Osteocyte (in vitro differentiated cells): ENCODE measurements around the gene ERMARD. TPM values are rescaled to one million over a fixed set of nuclear protein-coding genes. Genes with fewer than 3 reads are reported as not detected.

ENCODE experiments used
- DNase-seq: peaks from one replicate; pipeline ENCODE4 v3.0.0; 2021; ENCODE audit warnings: mixed read lengths; ENCODE audit not compliant: unreplicated experiment; ENCODE audit errors: extremely low spot score
- H3K27ac Mint-ChIP-seq: one replicate; pipeline ENCODE4 v1.8.0; 2021; ENCODE audit warnings: mild to moderate bottlenecking, mixed read lengths; ENCODE audit not compliant: unreplicated experiment
- H3K27me3 Mint-ChIP-seq: one replicate; pipeline ENCODE4 v1.8.0; 2021; ENCODE audit warnings: mixed read lengths; ENCODE audit not compliant: unreplicated experiment
- H3K36me3 Mint-ChIP-seq: one replicate; pipeline ENCODE4 v1.8.0; 2021; ENCODE audit warnings: mixed read lengths; ENCODE audit not compliant: unreplicated experiment
- H3K4me1 Mint-ChIP-seq: one replicate; pipeline ENCODE4 v1.8.0; 2021; ENCODE audit warnings: mixed read lengths; ENCODE audit not compliant: unreplicated experiment
- H3K4me3 Mint-ChIP-seq: one replicate; pipeline ENCODE4 v1.8.0; 2021; ENCODE audit warnings: mild to moderate bottlenecking, moderate library complexity, mixed read lengths; ENCODE audit not compliant: unreplicated experiment
- H3K9me3 Mint-ChIP-seq: one replicate; pipeline ENCODE4 v1.8.0; 2021; ENCODE audit warnings: mixed read lengths; ENCODE audit not compliant: unreplicated experiment
- CTCF ChIP-seq: fragments of 200-600 bp; sonication (generic); IDR thresholded peaks from 2 replicates; pipeline ENCODE4 v1.5.0; 2021; ENCODE audit warnings: antibody characterized with exemption, mild to moderate bottlenecking, moderate library complexity
- total RNA-seq: library from RNA; stranded (reverse); gene quantifications from 2 replicates; pipeline ENCODE4 v1.2.1, GENCODE V29; 2021

Gene ERMARD
- total RNA-seq, 1 donor from 2014 or later, result 34.6 TPM

- Mint-ChIP-seq H3K27me3 (peaks cover 37% of the 10 kb centered on the region), H3K27ac (no peak overlapping the region), H3K4me1 (peaks cover 10% of the 10 kb centered on the region), H3K9me3 (no peaks in the 10 kb centered on the region), H3K36me3 (no peaks in the 10 kb centered on the region), H3K4me3 (no peak overlapping the region)
- DNase-seq, result no peak
- no peak for TF ChIP-seq CTCF
Observed at GRCh38 chr6:169803271-169803811, 51.9 kb downstream of the ERMARD start.

DNA sequence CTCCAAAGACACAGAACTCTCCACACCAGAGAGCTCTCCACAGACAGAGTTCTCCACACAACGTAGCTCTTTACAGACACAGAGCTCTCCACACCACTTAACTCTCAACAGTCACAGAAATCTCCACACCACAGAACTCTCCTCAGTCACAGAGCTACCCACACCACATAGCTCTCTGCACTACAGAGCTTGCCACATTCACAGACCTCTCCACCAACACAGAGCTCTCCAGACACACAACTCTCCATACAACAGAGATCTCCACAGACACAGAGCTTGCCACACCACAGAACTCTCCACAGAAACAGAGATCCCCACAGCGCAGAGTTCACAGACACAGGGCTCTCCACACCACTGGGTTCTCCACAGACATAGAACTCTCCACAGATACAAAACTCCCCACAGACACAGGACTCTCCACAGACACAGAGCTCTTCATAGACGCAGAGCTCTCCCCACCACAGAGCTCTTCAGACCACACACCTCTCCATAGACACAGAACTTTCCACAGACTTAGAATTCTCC is 52.5 kb downstream of the ERMARD start:
- TF ChIP-seq CTCF, result no peak
- Mint-ChIP-seq H3K27me3 (peaks cover 36% of the 10 kb centered on the region), H3K4me3 (no peak overlapping the region), H3K9me3 (no peaks in the 10 kb centered on the region), H3K4me1 (peaks cover 10% of the 10 kb centered on the region), H3K27ac (no peak overlapping the region), H3K36me3 (no peaks in the 10 kb centered on the region)
- DNase-seq, result no peak

DNA sequence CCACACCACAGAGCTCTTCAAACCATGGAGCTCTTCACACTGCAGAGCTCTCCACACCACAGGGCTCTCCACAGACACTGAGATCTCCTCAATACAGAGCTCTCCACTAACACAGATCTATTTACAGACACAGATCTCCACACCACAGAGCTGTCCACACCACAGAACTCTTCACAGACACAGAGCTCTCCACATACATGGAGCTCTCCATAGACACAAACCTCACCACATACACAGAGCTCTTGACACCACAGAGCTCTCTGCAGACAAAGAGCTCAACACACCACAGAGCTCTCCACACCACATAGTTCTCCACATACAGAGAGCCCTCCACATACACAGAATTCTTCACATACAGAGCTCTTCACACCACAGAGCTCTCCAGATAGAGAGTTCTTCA is 53.0 kb downstream of the ERMARD start:
- DNase-seq, result no peak
- Mint-ChIP-seq H3K27me3 (peaks cover 36% of the 10 kb centered on the region), H3K27ac (no peak overlapping the region), H3K4me3 (no peak overlapping the region), H3K9me3 (no peaks in the 10 kb centered on the region), H3K4me1 (peaks cover 10% of the 10 kb centered on the region), H3K36me3 (no peaks in the 10 kb centered on the region)
- TF ChIP-seq CTCF, result no peak

DNA sequence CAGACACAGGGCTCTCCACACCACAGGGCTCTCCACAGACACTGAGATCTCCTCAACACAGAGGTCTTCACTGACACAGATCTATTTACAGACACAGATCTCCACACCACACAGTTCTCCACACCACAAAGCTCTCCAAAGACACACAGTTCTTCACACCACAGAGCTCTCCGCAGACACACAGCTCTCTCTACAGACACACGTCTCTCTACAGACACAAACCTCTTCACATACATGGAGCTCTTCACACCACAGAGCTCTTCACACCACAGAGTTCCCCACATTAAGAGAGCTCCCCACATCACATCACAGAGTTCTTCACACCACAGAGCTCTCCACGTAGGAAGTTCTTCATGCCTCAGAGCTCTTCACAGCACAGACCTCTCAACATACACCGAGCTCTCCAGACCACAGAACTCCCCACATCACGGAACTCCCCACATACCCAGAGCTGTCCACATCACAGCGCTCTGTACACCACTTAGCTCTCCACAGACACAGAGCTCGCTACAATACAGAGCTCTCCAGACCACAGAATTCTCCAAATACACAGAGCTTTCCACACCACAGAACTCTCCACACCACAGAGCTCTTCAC is 53.9 kb downstream of the ERMARD start:
- TF ChIP-seq CTCF, result no peak
- Mint-ChIP-seq H3K36me3 (no peaks in the 10 kb centered on the region), H3K27me3 (peaks cover 36% of the 10 kb centered on the region), H3K4me3 (no peak overlapping the region), H3K4me1 (peaks cover 9% of the 10 kb centered on the region), H3K27ac (no peak overlapping the region), H3K9me3 (no peaks in the 10 kb centered on the region)
- DNase-seq, result no peak

DNA sequence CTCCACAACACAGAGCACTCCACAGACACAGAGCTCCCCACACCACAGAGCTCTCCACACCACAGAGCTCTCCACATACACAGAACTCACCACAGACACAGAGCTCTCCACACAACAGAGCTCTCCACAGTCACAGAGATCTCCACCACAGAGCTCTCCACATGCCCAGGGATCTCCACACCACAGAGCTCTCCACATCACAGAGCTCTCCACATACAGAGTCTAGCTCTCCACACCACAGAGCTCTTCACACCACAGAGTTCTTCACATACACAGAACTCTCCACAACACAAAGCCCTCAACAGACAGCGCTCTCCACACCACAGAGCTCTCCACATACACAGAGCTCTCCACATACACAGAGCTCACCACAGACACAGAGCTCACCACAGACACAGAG is 55.3 kb downstream of the ERMARD start:
- Mint-ChIP-seq H3K27ac (no peak overlapping the region), H3K4me1 (no peaks in the 10 kb centered on the region), H3K36me3 (no peaks in the 10 kb centered on the region), H3K9me3 (no peaks in the 10 kb centered on the region), H3K4me3 (no peak overlapping the region), H3K27me3 (peaks cover 36% of the 10 kb centered on the region)
- TF ChIP-seq CTCF, result no peak
- no peak for DNase-seq
